Ovary (tissue), 9 donors: Measurements from ENCODE around the gene DMGDH. TPM values are rescaled to one million over a fixed set of nuclear protein-coding genes. Genes with fewer than 3 reads are reported as not detected.

ENCODE experiments used
- DNase-seq, 5 donors: peaks; one replicate each; pipeline ENCODE4 v3.0.0-alpha.2; 2019 to 2020
- H3K27ac ChIP-seq, 2 donors: fragments of 200-600 bp; one replicate each; pipeline versions ENCODE4 v1.5.1 to v1.8.0; 2019 to 2022
- H3K27me3 ChIP-seq: fragments of 200-600 bp; one replicate; pipeline ENCODE4 v1.8.0; 2022
- H3K36me3 ChIP-seq: fragments of 200-600 bp; sonication (generic); one replicate; pipeline ENCODE4 v1.5.1; 2019
- H3K4me1 ChIP-seq: one replicate; pipeline ENCODE4 v1.8.1; 2013; ENCODE audit warnings: mild to moderate bottlenecking, moderate library complexity; ENCODE audit not compliant: insufficient read depth
- H3K4me3 ChIP-seq: fragments of 200-600 bp; sonication (generic); one replicate; pipeline ENCODE4 v1.5.1; 2017
- H3K9me3 ChIP-seq, 2 donors: fragments of 200-600 bp in 1 of 2; sonication (generic) in 1 of 2; one replicate each; pipeline versions ENCODE4 v1.5.1 to v1.8.1; 2013 to 2019; ENCODE audit warnings: mild to moderate bottlenecking in 1 of 2, moderate library complexity in 1 of 2
- EP300 ChIP-seq: sonication (generic); formaldehyde crosslinking; IDR thresholded peaks from one replicate; pipeline ENCODE4 v1.6.1; 2017; ENCODE audit warnings: antibody characterized with exemption
- POLR2A ChIP-seq: fragments of 450-650 bp; IDR thresholded peaks from one replicate; pipeline ENCODE4 v1.6.1; 2017; ENCODE audit warnings: antibody characterized with exemption, mild to moderate bottlenecking, moderate library complexity
- WGBS, 3 donors: extraction: QIAGEN DNeasy Blood & Tissue Kit in 1 of 3; methylation state at CpG; one replicate each; pipeline versions ENCODE4 v1.1.5 to v1.1.7; 2013 to 2017; 5-methylcytosine and 5-hydroxymethylcytosine counted together
- intact Hi-C, 4 donors: fragments of 100-400 bp; cut with DNase I; formaldehyde crosslinking; loops; one replicate each; pipeline versions ENCODE4 v1.11.0 to v1.15.1; 2022 to 2023
- polyA plus RNA-seq, 2 donors: library from polyadenylated mRNA; stranded (reverse); fragments of 200-250 nt in 1 of 2; fragments of 350-450 nt in 1 of 2; fragmentation: Illumina TruSeq in 1 of 2; extraction: RNeasy Lipid Tissue Mini Kit (QIAGEN cat#74804) in 1 of 2; gene quantifications; one replicate each; pipeline ENCODE4 v1.2.3, GENCODE V29; 2013 to 2014
- total RNA-seq, 7 donors: library from RNA; depleted of rRNA in 2 of 7; stranded (reverse); fragments of >200 nt in 2 of 7; fragmentation: NEBNext Ultra II Directional in 3 of 7; extraction: Animal tissue kit (Norgen Biotek cat#: 25700) in 3 of 7; gene quantifications; one replicate each; pipeline versions ENCODE4 v1.1.0 to v1.2.4, GENCODE V29; 2016 to 2023
- TF ChIP-seq, protein P1 (sequence below), 3 donors: fragments of 450-650 bp in 2 of 3; fragments of 200-600 bp in 1 of 3; IDR thresholded peaks; one replicate each; pipeline versions ENCODE4 v1.5.1 to v1.8.0; 2016 to 2022; ENCODE audit warnings: antibody characterized with exemption in 3 of 3, mild to moderate bottlenecking in 1 of 3
- donor health status: DM: no; HTN: no; CAD: no; lungs with moderate emphysema.
- donor health status: DM: no; HTN: no; CAD: no.
- donor health status: Bipolar disorder and iron deficiency.
- donor health status: DM: yes; HTN: yes; CAD: no.
- donor health status: DM: no; HTN: no; CAD: no.
- donor health status: DM: yes; HTN: yes; CAD: no.

Gene DMGDH
- total and polyA plus RNA-seq, 9 donors: 2.1 to 5.8 (median 4.2) TPM

DNA sequence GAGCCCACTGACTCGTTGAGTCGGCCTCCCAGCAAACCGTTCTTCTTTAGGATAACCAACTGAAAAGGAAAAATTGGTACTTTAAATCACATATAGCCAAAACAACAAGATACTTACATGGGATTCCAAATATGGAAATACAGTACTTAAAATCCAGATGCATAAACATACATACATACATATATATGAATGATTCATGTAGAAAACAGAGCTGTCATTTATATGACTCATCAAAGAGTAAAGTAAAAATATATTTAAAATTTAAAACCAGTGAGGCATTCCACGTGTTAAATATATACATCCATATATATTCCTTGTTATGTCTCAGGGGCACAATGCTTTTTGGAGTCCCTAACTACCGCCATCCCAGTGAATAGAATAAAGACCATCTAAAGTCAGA lies 36.7 kb downstream of the DMGDH start:
- Histone ChIP-seq H3K9me3 (no peaks in the 10 kb centered on the region), H3K27me3 (no peaks in the 10 kb centered on the region), H3K4me1 (no peaks in the 10 kb centered on the region), H3K27ac (no peak overlapping the region), H3K4me3 (no peak overlapping the region), H3K36me3 (no peaks in the 10 kb centered on the region)
- no peak for DNase-seq
- TF ChIP-seq, protein P1, sequence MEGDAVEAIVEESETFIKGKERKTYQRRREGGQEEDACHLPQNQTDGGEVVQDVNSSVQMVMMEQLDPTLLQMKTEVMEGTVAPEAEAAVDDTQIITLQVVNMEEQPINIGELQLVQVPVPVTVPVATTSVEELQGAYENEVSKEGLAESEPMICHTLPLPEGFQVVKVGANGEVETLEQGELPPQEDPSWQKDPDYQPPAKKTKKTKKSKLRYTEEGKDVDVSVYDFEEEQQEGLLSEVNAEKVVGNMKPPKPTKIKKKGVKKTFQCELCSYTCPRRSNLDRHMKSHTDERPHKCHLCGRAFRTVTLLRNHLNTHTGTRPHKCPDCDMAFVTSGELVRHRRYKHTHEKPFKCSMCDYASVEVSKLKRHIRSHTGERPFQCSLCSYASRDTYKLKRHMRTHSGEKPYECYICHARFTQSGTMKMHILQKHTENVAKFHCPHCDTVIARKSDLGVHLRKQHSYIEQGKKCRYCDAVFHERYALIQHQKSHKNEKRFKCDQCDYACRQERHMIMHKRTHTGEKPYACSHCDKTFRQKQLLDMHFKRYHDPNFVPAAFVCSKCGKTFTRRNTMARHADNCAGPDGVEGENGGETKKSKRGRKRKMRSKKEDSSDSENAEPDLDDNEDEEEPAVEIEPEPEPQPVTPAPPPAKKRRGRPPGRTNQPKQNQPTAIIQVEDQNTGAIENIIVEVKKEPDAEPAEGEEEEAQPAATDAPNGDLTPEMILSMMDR (IDR thresholded peaks at IDR 0.05): no peak
- no peak for TF ChIP-seq EP300
- TF ChIP-seq POLR2A: no peak
- intact Hi-C loops: no loop called here
- WGBS, 3 donors: 90 to 95% (median 91%) methylated on average over 5 of the region's 5 CpGs

DNA sequence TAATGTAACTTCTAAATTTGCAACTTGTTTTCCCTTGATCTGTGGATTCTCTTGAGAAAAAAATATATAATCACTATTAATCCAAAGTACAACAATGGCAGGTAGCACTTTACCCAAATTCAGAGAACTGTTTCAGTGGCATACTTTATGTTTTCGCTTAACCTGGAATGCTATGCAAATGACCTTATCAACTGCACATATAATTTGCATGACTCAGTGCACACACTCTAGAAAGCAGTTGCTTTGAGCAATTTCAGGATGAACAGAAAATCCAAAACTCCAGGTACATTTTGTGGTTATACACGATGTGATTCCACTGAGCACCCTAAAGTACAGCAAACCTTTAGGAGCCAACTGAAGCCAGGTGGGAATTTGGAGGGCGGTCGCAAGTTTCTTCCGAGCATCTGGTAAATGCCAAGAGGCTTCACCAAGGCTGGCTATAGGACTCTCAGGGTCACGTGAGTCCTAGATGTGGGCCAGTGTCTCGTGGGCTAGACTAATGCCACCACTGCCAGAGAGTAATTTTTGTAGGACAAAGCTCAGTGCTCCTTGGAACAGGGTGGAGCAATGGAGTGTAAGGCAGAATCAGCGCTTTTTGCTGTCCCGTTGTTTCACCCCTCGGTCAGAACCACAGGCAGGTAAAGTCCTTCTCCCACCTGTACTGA lies 37.3 kb downstream of the DMGDH start:
- 90 to 93% (median 90%) methylated on average over 10 of the region's 10 CpGs for WGBS, 3 donors
- no peak overlapping the region for H3K27ac ChIP-seq

DNA sequence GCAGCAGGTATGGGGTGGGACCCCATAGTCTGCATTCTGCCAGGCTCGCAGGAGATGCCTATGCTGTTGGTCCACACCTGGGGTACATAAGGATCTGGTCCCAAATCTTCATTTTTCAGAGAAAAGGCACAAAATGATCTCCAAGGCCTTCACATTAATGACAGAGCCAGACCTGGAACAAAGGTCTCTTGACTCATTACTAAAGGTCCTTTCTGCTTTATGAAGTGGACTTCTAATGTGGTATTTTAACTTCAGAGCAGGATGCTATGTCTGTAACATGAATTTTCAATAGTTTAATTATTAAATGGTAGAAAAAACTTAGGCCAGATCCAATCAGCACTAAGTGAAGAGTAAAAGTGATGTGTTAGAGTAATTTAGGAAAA lies 38.0 kb downstream of the DMGDH start:
- intact Hi-C loops: no loop called here
- no peaks in the 10 kb centered on the region for H3K27me3 ChIP-seq
- no peak for TF ChIP-seq POLR2A
- TF ChIP-seq, protein P1 (IDR thresholded peaks at IDR 0.05): no peak
- TF ChIP-seq EP300: no peak
- no peaks in the 10 kb centered on the region for H3K4me1 ChIP-seq
- WGBS, 3 donors: 88 to 92% (median 88%) methylated on average over 1 of the region's 1 CpG
- no peak overlapping the region for H3K27ac ChIP-seq
- no peaks in the 10 kb centered on the region for H3K36me3 ChIP-seq
- no peaks in the 10 kb centered on the region for H3K9me3 ChIP-seq
- no peak for DNase-seq
- H3K4me3 ChIP-seq: no peak overlapping the region

More for the DNA sequence above, 37.3 kb downstream of the DMGDH start:
- DNase-seq: no peak
- Histone ChIP-seq H3K27me3 (no peaks in the 10 kb centered on the region), H3K36me3 (no peaks in the 10 kb centered on the region), H3K4me3 (no peak overlapping the region), H3K9me3 (no peaks in the 10 kb centered on the region), H3K4me1 (no peaks in the 10 kb centered on the region)
- intact Hi-C loops: no loop called here
- TF ChIP-seq EP300: no peak
- TF ChIP-seq, protein P1 (IDR thresholded peaks at IDR 0.05): no peak
- TF ChIP-seq POLR2A: no peak

DNA sequence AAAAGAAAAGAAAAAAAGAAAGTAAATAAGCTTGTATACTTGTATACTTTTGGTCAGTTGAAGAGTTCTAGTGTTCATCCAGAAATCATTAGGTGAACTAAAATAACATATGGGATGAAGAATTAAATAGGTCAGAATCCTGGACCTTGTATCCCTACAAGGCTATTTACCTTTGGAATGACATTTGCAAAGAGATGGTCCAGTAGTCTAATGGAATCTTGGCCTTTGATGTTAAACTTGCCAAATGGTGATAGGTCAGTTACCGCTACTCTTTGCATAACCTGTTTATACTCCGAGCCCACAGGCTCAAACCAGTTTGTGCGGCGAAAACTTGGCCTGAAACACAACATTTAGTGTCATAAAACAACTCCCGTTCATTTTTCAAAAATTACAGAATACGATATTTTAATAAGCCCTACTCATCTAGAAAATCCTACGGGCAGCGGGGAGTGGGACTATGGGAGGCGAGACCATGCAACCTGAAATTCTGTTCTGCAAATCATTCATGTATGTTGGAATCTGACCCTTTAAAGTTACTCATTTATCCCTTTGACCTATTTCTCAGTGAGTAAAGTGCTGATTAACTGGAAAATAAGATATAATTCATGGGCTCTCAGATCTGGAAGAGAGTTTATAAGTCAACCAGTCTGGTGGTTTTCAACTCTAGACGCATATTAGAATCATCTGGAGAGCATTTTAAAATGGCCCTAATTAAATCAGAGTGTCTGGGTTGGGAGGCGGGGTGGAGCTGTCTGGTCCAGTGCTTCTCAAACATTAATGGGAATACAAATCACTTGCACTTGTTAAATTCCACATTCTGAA lies 38.6 kb downstream of the DMGDH start:
- no peaks in the 10 kb centered on the region for H3K4me1 ChIP-seq
- H3K27me3 ChIP-seq: no peaks in the 10 kb centered on the region
- H3K36me3 ChIP-seq: no peaks in the 10 kb centered on the region
- intact Hi-C loops: no loop called here
- DNase-seq: no peak
- H3K9me3 ChIP-seq: no peaks in the 10 kb centered on the region
- WGBS, 3 donors: 86 to 93% (median 89%) methylated on average over 11 of the region's 11 CpGs
- no peak overlapping the region for H3K27ac ChIP-seq
- TF ChIP-seq EP300 (no peak), POLR2A (no peak)
- TF ChIP-seq, protein P1 (IDR thresholded peaks at IDR 0.05): no peak
- H3K4me3 ChIP-seq: no peak overlapping the region
